CD14-positive monocyte (primary cell): ENCODE results near the gene RSAD2. TPM values are rescaled to one million over a fixed set of nuclear protein-coding genes. Genes with fewer than 3 reads are reported as not detected.
A peak's percentile ranks its signal among the peaks of the same experiment; 100 is the strongest.
"Not testable (repeated sequence)": the region's sequence is repeated elsewhere in the genome, so short reads cannot be mapped to it uniquely, and the experiment has no call there.

Experiments used
- DNase-seq, 3 donors: peaks; one replicate each; pipeline ENCODE4 v3.0.0-alpha.2; 2011 to 2022
- H2AFZ ChIP-seq: 2 replicates; pipeline ENCODE4 v1.6.0; 2012; ENCODE audit warnings: mild to moderate bottlenecking, low read depth, low read length, inconsistent platforms; ENCODE audit not compliant: insufficient read depth, poor library complexity, severe bottlenecking
- H3K27ac ChIP-seq, 2 donors: 1 replicate in 1 of 2; 2 replicates in 1 of 2; pipeline ENCODE4 v1.5.1; 2012 to 2013; ENCODE audit warnings: low read length in 2 of 2, control low read depth in 1 of 2, inconsistent platforms in 1 of 2, low read depth in 1 of 2, mild to moderate bottlenecking in 1 of 2
- H3K27me3 ChIP-seq, 2 donors: one replicate each; pipeline versions ENCODE4 v1.6.0 to v1.6.1; 2011 to 2013; ENCODE audit warnings: low read length in 2 of 2; ENCODE audit not compliant: control insufficient read depth in 2 of 2, insufficient read depth in 2 of 2
- H3K36me3 ChIP-seq, 2 donors: replicated peaks in 1 of 2; 1 replicate in 1 of 2; 2 replicates in 1 of 2; pipeline versions ENCODE4 v1.5.1 to v1.6.1; 2012 to 2013; ENCODE audit warnings: low read length in 2 of 2, control low read depth in 1 of 2, inconsistent platforms in 1 of 2, mild to moderate bottlenecking in 1 of 2; ENCODE audit not compliant: insufficient read depth in 2 of 2, control insufficient read depth in 1 of 2
- H3K4me1 ChIP-seq, 2 donors: 1 replicate in 1 of 2; 2 replicates in 1 of 2; pipeline versions ENCODE4 v1.5.1 to v1.6.1; 2012 to 2013; ENCODE audit warnings: low read length in 2 of 2, control low read depth in 1 of 2, inconsistent platforms in 1 of 2, mild to moderate bottlenecking in 1 of 2, moderate library complexity in 1 of 2; ENCODE audit not compliant: insufficient read depth in 2 of 2, control insufficient read depth in 1 of 2
- H3K4me2 ChIP-seq: replicated peaks from 2 replicates; pipeline ENCODE3; 2012; ENCODE audit warnings: low read length, moderate library complexity, mild to moderate bottlenecking; ENCODE audit not compliant: poor library complexity, severe bottlenecking; ENCODE audit errors: extremely low read depth
- H3K4me3 ChIP-seq, 3 experiments: fragments of 200-600 bp in 1 of 3; sonication (generic) in 1 of 3; replicated peaks in 1 of 3; 1 replicate in 2 of 3; 2 replicates in 1 of 3; pipeline ENCODE4 v1.5.1; 2011 to 2013; ENCODE audit warnings: low read length in 3 of 3, mild to moderate bottlenecking in 3 of 3, control low read depth in 2 of 3, low read depth in 2 of 3, inconsistent platforms in 1 of 3, moderate library complexity in 1 of 3
- H3K79me2 ChIP-seq: 2 replicates; pipeline ENCODE4 v1.6.0; 2012; ENCODE audit warnings: mild to moderate bottlenecking, control low read depth, inconsistent platforms, low read length, moderate library complexity; ENCODE audit not compliant: insufficient read depth
- H3K9ac ChIP-seq: 2 replicates; pipeline ENCODE4 v1.6.0; 2017; ENCODE audit warnings: low read length, mild to moderate bottlenecking; ENCODE audit not compliant: insufficient read depth, poor library complexity, severe bottlenecking
- H3K9me3 ChIP-seq, 2 donors: replicated peaks in 1 of 2; 1 replicate in 1 of 2; 2 replicates in 1 of 2; pipeline versions ENCODE4 v1.5.1 to v1.6.1; 2012 to 2013; ENCODE audit warnings: low read length in 2 of 2, control low read depth in 1 of 2; ENCODE audit not compliant: control insufficient read depth in 1 of 2, insufficient read depth in 1 of 2
- H4K20me1 ChIP-seq: 2 replicates; pipeline ENCODE4 v1.6.0; 2012; ENCODE audit warnings: mild to moderate bottlenecking, low read length, control low read depth, moderate library complexity; ENCODE audit not compliant: insufficient read depth
- H3K27ac Mint-ChIP-seq, 7 donors: one replicate each; pipeline ENCODE4 v1.8.0; 2020; ENCODE audit warnings: mild to moderate bottlenecking in 7 of 7, mixed read lengths in 7 of 7, moderate library complexity in 6 of 7, inconsistent platforms in 2 of 7
- H3K27me3 Mint-ChIP-seq, 3 donors: one replicate each; pipeline ENCODE4 v1.8.0; 2021 to 2022; ENCODE audit warnings: low read depth in 3 of 3, mild to moderate bottlenecking in 3 of 3, mixed read lengths in 3 of 3, moderate library complexity in 3 of 3, inconsistent platforms in 1 of 3
- H3K36me3 Mint-ChIP-seq, 2 donors: one replicate each; pipeline ENCODE4 v1.8.0; 2020; ENCODE audit warnings: mixed read lengths in 2 of 2, inconsistent platforms in 1 of 2, mild to moderate bottlenecking in 1 of 2
- H3K4me1 Mint-ChIP-seq: one replicate; pipeline ENCODE4 v1.8.0; 2020; ENCODE audit warnings: mild to moderate bottlenecking, mixed read lengths
- H3K4me3 Mint-ChIP-seq, 2 donors: one replicate each; pipeline ENCODE4 v1.8.0; 2020; ENCODE audit warnings: mild to moderate bottlenecking in 2 of 2, mixed read lengths in 2 of 2, moderate library complexity in 1 of 2
- H3K9me3 Mint-ChIP-seq, 7 donors: one replicate each; pipeline ENCODE4 v1.8.0; 2020 to 2022; ENCODE audit warnings: mixed read lengths in 7 of 7, mild to moderate bottlenecking in 6 of 7, moderate library complexity in 6 of 7, inconsistent platforms in 2 of 7
- WGBS: methylation state at CpG from one replicate; pipeline ENCODE4 v1.1.5; 2013; ENCODE audit warnings: missing lambda C conversion rate; ENCODE audit not compliant: insufficient coverage; 5-methylcytosine and 5-hydroxymethylcytosine counted together
- intact Hi-C, 2 donors: fragments of 100-400 bp; cut with micrococcal nuclease; formaldehyde crosslinking; loops; one replicate each; pipeline versions ENCODE4 v1.15.0 to v1.15.1; 2023
- polyA plus RNA-seq, 3 donors: library from polyadenylated mRNA; depleted of rRNA in 1 of 3; unstranded in 2 of 3; stranded (reverse) in 1 of 3; fragments of 300-500 nt in 2 of 3; fragments of >200 nt in 1 of 3; fragmentation: Illumina TruSeq in 2 of 3; gene quantifications; 1 replicate in 2 of 3; 2 replicates in 1 of 3; pipeline ENCODE4 v1.2.3, GENCODE V29; 2012 to 2021
- TF ChIP-seq, protein P1 (sequence below): fragments of 200-600 bp; IDR thresholded peaks from one replicate; pipeline ENCODE4 v1.8.0; 2022; ENCODE audit warnings: antibody characterized with exemption, mild to moderate bottlenecking

Gene RSAD2
- polyA plus RNA-seq, 3 donors = 6.0 to 12.6 (median 10.3) TPM

DNA sequence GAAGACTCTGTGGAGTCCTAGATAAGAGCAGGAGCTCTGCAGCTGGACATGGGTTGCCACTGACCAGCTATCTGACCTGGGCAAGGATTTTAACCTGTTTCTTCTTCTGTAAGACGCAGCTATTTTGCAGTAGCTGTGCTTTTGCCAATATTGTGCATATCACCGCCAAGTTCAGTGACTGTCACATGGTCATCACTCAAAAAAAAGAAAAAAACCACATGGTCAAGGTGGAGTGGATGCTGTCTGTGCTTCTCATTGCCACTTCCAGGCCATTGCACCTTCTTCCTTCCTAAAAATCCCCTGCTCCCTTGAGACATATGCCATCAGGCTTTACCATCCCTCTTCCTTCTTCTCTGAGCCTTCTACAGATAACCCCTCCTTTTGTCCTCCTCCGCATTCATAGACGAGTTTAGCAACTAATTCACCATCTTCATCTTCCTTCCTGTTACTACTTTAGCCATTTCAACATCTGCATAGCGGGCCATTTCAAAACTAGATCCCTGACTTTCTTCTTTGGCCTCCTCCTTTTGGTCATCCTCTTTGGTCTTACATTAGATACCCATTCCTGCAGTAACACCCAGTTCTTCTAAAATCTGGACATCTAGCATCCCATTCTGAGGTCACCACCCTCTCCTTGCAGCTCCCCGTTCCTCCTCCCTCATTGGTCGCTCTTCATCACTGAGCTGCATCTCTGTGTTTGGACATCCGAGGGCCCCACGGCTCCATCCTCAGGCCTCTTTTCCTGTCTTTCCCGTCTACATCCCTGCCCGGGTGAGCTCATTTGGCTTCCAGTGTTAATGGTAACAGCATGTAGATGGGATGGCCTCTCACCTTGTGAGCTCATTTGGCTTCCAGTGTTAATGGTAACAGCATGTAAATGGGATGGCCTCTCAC, 57.4 kb downstream of the RSAD2 start:
- H3K4me1 Mint-ChIP-seq = peaks cover 25% of the 10 kb centered on the region
- intact Hi-C loops = no loop called here
- peak overlapping the region in 6 of 7 donors; percentile 26 to 80 (median 50) for H3K27ac Mint-ChIP-seq
- no peaks in the 10 kb centered on the region for H3K27me3 Mint-ChIP-seq
- H3K79me2 ChIP-seq = peaks cover 29% of the 10 kb centered on the region
- peaks cover 16 to 25% of the 10 kb centered on the region in 2 donors for H3K4me1 ChIP-seq
- peak overlapping the region; percentile 52 for H2AFZ ChIP-seq
- no peaks in the 10 kb centered on the region for H3K36me3 ChIP-seq
- H3K4me3 ChIP-seq = peak overlapping the region in 1 of 3 experiments; percentile 27
- no peaks in the 10 kb centered on the region for H3K9me3 Mint-ChIP-seq
- DNase-seq = peak in 2 of 3 donors; percentile 15 to 19
- no peaks in the 10 kb centered on the region for H3K9me3 ChIP-seq
- peak overlapping the region in 1 of 2 donors; percentile 54 for H3K4me3 Mint-ChIP-seq
- TF ChIP-seq, protein P1, sequence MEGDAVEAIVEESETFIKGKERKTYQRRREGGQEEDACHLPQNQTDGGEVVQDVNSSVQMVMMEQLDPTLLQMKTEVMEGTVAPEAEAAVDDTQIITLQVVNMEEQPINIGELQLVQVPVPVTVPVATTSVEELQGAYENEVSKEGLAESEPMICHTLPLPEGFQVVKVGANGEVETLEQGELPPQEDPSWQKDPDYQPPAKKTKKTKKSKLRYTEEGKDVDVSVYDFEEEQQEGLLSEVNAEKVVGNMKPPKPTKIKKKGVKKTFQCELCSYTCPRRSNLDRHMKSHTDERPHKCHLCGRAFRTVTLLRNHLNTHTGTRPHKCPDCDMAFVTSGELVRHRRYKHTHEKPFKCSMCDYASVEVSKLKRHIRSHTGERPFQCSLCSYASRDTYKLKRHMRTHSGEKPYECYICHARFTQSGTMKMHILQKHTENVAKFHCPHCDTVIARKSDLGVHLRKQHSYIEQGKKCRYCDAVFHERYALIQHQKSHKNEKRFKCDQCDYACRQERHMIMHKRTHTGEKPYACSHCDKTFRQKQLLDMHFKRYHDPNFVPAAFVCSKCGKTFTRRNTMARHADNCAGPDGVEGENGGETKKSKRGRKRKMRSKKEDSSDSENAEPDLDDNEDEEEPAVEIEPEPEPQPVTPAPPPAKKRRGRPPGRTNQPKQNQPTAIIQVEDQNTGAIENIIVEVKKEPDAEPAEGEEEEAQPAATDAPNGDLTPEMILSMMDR = no peak
- peak overlapping the region; percentile 55 for H3K4me2 ChIP-seq
- H4K20me1 ChIP-seq = no peaks in the 10 kb centered on the region
- no peaks in the 10 kb centered on the region for H3K27me3 ChIP-seq
- no peak overlapping the region for H3K9ac ChIP-seq
- 42% methylated on average over 5 of the region's 11 CpGs for WGBS
- no peaks in the 10 kb centered on the region for H3K36me3 Mint-ChIP-seq
- peak overlapping the region in 1 of 2 donors; percentile 43 for H3K27ac ChIP-seq

DNA sequence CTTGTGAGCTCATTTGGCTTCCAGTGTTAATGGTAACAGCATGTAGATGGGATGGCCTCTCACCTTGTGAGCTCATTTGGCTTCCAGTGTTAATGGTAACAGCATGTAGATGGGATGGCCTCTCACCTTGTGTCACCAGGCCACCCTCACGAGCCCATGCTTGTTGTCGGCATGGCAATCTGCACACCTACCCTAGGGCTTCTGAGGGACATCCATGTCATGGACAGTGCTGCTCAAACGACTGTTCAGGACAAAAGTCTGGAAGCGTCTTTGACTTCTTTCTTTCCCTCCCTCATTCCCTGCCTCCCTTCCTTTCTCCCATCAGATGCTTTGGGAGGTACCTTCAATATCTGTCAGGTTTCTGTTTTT, 58.1 kb downstream of the RSAD2 start:
- DNase-seq, H3K9me3 ChIP-seq, intact Hi-C loops, H3K4me3 ChIP-seq, H4K20me1 ChIP-seq, H3K4me2 ChIP-seq, H3K27ac ChIP-seq, H3K36me3 ChIP-seq, H3K27me3 Mint-ChIP-seq, H2AFZ ChIP-seq, H3K9ac ChIP-seq, H3K36me3 Mint-ChIP-seq, H3K4me3 Mint-ChIP-seq, H3K9me3 Mint-ChIP-seq, H3K27me3 ChIP-seq: not testable (repeated sequence)
- H3K4me1 Mint-ChIP-seq = peaks cover 25% of the 10 kb centered on the region
- H3K27ac Mint-ChIP-seq = peak overlapping the region in 1 of 7 donors; percentile 16
- WGBS = 86% methylated on average over 1 of the region's 4 CpGs
- peaks cover 16 to 25% of the 10 kb centered on the region in 2 donors for H3K4me1 ChIP-seq
- peaks cover 29% of the 10 kb centered on the region for H3K79me2 ChIP-seq
